Activated naive CD8-positive, alpha-beta T cell treated with anti-CD3 and anti-CD28 coated beads, Interleukin-2, amount 10 ng/mL, durations not matched to agents 7 days and 5 days (primary cell): ENCODE data around the gene APOBEC3C. TPM values are rescaled to one million over a fixed set of nuclear protein-coding genes. Genes with fewer than 3 reads are reported as not detected.

Source experiments
- ATAC-seq: fragments of 150-1000 bp; cut with Tn5 transposase; one replicate; pipeline ENCODE4 v1.10.0; 2021; ENCODE audit warnings: low read depth, moderate library complexity
- POLR2A ChIA-PET: fragments of 350-600 bp; sonication (Branson Sonifier 250); formaldehyde crosslinking; loops from one replicate; lab custom pipeline; 2021; ENCODE audit warnings: antibody characterized with exemption; lab: Charles Lee
- DNase-seq: peaks from one replicate; pipeline ENCODE4 v3.0.0; 2021
- H3K27ac Mint-ChIP-seq: one replicate; pipeline ENCODE4 v1.8.0; 2022; ENCODE audit warnings: mild to moderate bottlenecking, mixed read lengths
- H3K27me3 Mint-ChIP-seq: one replicate; pipeline ENCODE4 v1.8.0; 2022; ENCODE audit warnings: mild to moderate bottlenecking, moderate library complexity, mixed read lengths
- H3K36me3 Mint-ChIP-seq: one replicate; pipeline ENCODE4 v1.8.0; 2021; ENCODE audit warnings: mild to moderate bottlenecking, mixed read lengths
- H3K4me1 Mint-ChIP-seq: one replicate; pipeline ENCODE4 v1.8.0; 2021; ENCODE audit warnings: mixed read lengths
- H3K4me3 Mint-ChIP-seq: one replicate; pipeline ENCODE4 v1.8.0; 2022; ENCODE audit warnings: mild to moderate bottlenecking, moderate library complexity, mixed read lengths
- H3K9me3 Mint-ChIP-seq: one replicate; pipeline ENCODE4 v1.8.0; 2021; ENCODE audit warnings: mixed read lengths
- total RNA-seq, 2 experiments: library from RNA; stranded (reverse); gene quantifications; one replicate each; pipeline ENCODE4 v1.2.3, GENCODE V29; 2021

Gene APOBEC3C
- 100 to 1,000 TPM; 120 to 124 TPM for total RNA-seq

DNA sequence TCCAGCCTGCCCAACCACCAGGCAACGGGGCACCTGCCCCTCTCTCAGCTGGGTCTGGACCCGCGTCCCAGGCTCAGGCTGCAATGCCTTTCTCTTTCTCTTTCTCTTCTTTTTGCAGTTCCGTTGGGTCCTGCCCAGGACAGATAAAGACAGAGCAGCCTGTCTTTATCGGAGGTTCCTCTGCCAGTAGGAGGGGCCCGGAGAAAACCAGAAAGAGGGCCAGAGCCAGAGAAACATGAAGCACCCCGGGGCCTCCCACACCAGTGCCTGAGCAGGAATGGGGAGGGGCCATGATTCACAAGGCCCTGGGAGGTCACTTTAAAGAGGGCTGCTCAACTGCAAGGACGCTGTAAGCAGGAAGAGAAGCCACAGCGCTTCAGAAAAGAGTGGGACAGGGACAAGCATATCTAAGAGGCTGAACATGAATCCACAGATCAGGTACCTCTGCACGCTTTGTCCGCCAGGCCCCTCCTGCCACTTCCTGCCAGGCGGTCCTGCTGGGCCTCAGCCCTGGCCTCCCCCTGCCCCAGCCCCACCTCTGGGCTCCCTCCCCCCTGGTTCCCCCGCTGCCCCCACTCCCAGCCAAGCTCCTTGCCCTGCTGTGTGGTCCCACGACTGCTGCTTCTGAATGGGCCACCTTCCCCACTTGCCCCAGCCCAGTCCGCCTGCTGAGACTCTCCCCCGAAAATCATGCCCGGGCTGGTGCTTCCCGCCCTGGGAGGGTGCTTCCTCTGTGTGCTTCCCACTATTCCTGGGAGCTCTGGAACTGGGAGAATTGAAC lies at the start of gene APOBEC3C:
Gene APOBEC3C (plus strand): TSS at position 316 of the 781 bp plus-strand sequence. CDS start 106 bp downstream, at position 422.
- ATAC-seq: peak; percentile 98
- Mint-ChIP-seq H3K4me1 (peaks cover 28% of the 10 kb centered on the region), H3K9me3 (no peaks in the 10 kb centered on the region), H3K4me3 (peak within 1 kb of the TSS; percentile 98), H3K27me3 (no peaks in the 10 kb centered on the region), H3K27ac (peak within 1 kb of the TSS; percentile 98), H3K36me3 (peaks cover 10% of the 10 kb centered on the region)
- peak; percentile 74 for DNase-seq
- POLR2A ChIA-PET: interaction anchor here (0.7 kb wide), 1 partner anchor 11 kb away, joined by 4 read pairs; no protein-coding TSS in a partner anchor

DNA sequence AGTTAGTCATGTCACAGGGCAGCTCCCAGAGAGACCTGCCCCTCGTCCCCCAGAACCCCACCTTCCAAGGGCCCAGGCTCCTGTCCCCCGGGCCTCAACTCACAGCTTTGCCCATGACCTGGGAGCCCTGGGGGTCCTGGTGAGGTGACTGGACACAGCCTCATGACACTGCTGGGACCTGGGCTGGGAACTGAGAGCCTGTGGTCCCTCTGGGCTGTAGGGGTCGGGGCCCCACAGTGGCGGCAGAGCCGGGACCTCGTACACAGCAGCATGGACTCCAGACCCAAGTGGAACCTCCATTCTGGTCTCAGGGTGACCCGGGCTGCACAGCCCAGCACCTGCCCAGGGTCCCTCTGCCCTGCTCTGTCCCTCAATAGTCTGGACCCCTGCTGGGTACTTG lies 49.8 kb upstream of the APOBEC3C start:
- POLR2A ChIA-PET: no interaction called here
- no peak overlapping the region for H3K27ac Mint-ChIP-seq
- DNase-seq: no peak
- peaks cover 5% of the 10 kb centered on the region for H3K27me3 Mint-ChIP-seq
- H3K36me3 Mint-ChIP-seq: no peaks in the 10 kb centered on the region
- H3K4me1 Mint-ChIP-seq: peaks cover 13% of the 10 kb centered on the region
- no peaks in the 10 kb centered on the region for H3K9me3 Mint-ChIP-seq
- no peak overlapping the region for H3K4me3 Mint-ChIP-seq
- no peak for ATAC-seq

DNA sequence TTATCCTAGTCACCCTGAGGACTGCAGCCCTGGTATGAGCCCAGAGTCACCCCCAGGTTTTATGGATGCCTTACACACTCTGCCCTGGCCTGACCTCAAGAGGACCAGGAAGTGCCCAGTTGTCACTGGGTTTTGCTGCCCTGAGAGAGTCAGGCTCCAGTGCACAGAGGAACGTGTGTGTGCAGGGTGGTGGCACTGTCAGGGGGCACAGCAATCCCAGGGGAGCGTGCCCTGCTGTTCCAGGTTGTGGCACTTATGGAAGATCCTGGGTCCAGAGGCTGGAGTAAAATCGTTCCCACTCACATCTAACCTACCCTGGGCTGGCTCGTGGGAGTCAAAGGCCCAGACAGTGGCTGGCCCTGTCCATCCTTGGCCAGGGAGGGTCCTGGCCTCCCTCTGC lies 49.1 kb upstream of the APOBEC3C start:
- Mint-ChIP-seq H3K27ac (no peak overlapping the region), H3K36me3 (no peaks in the 10 kb centered on the region), H3K9me3 (no peaks in the 10 kb centered on the region), H3K4me3 (no peak overlapping the region), H3K27me3 (peaks cover 7% of the 10 kb centered on the region), H3K4me1 (peaks cover 9% of the 10 kb centered on the region)
- DNase-seq: no peak
- POLR2A ChIA-PET: no interaction called here
- no peak for ATAC-seq

GRCh38 chr22:38965614-38966379 lies 48.3 kb upstream of the APOBEC3C start:
- Mint-ChIP-seq H3K36me3 (no peaks in the 10 kb centered on the region), H3K4me3 (no peak overlapping the region), H3K27ac (no peak overlapping the region), H3K4me1 (peaks cover 13% of the 10 kb centered on the region), H3K9me3 (no peaks in the 10 kb centered on the region), H3K27me3 (peaks cover 7% of the 10 kb centered on the region)
- DNase-seq: no peak
- no peak for ATAC-seq
- POLR2A ChIA-PET: no interaction called here

DNA sequence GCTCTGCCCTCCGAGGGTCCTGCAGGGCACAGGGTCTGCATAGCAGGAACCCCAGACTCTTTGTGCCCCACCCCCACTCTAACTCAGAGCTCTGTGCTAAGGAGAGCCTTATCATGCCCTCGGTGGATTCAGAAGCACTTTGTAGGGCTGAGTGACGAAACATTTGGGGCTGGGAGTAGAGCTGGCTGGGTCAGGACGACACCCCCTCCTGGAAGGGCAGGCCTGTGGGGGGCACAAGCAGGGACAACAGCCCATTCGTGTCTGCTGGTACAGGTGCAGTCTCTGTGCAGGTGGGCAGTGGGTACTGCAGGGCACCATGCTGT lies 47.7 kb upstream of the APOBEC3C start:
- ATAC-seq (no peak), DNase-seq (no peak)
- POLR2A ChIA-PET: no interaction called here
- Mint-ChIP-seq H3K36me3 (no peaks in the 10 kb centered on the region), H3K4me1 (peaks cover 13% of the 10 kb centered on the region), H3K9me3 (no peaks in the 10 kb centered on the region), H3K4me3 (no peak overlapping the region), H3K27me3 (peaks cover 7% of the 10 kb centered on the region), H3K27ac (no peak overlapping the region)

DNA sequence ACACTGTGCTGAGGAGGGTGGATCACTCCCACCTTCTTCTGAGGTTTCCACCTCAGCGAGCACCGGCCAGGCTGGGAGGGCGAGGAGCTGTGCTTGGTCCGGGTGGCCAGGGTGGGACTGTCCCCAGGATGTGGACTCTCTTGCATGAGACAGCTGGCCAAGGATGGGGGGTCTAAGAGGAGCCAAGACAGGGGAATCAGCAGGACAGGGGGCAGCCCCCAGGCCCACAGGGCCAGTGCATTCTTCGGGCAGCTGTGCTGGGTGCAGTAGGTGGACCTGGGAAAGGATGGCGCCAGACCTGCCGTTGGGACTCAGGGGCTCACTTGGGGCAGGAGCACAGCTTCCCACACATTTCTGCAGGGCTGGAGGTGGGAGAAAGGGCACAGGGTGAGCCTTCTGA lies 47.1 kb upstream of the APOBEC3C start:
- DNase-seq (no peak), ATAC-seq (no peak)
- H3K4me1 Mint-ChIP-seq: peaks cover 13% of the 10 kb centered on the region
- POLR2A ChIA-PET: no interaction called here
- H3K27me3 Mint-ChIP-seq: peaks cover 7% of the 10 kb centered on the region
- H3K36me3 Mint-ChIP-seq: no peaks in the 10 kb centered on the region
- H3K27ac Mint-ChIP-seq: no peak overlapping the region
- no peaks in the 10 kb centered on the region for H3K9me3 Mint-ChIP-seq
- no peak overlapping the region for H3K4me3 Mint-ChIP-seq

DNA sequence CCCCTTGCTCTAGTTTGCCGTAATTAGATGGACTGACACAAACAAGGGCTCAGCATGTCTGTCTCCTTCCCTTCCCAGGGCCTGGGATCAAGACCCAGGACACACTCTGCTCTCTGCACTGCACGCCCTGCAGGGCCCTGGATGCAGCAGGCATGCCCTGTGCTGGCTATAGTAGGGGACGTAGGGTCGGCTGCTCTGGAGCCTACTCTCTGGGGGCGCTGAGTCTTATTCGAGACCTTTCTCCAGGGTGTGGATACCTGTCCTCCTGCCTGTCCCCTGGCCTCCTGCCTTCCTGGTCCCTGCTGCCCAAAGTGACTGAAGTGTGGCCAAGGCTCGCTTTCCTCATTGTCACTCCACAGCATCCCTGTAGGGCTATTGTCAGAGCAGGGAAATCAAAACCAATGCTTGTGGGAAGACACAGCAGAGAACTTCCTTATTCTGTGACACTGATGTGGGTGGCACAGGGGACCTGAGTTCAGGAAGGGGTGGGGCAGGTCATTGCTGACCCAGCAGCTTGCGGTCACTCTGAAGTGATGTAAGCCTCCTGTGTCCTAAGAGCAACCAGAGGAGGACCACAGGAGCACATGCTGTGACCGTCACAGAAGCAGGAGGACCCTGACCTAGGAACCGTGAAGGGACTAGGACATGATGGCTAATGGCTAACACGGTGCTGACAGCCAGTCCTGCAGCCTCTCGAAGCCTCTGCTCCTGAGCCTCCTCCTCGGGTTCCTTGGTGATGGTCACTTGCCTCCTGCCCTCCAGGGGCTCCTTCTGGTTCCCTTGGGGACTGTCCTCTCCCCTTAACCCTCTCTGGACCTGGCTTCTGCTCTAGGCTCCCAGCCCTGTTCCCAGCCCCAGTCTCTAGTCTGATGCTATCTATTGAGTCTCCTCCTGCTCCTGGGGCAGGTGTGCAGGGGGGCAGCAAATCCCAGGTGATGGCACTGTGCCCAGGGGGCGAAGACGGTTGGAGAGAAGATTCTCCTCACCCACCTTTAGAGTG lies 46.3 kb upstream of the APOBEC3C start:
- no peak for DNase-seq
- peak; percentile 19 for ATAC-seq
- Mint-ChIP-seq H3K27me3 (peaks cover 5% of the 10 kb centered on the region), H3K4me1 (peaks cover 13% of the 10 kb centered on the region), H3K9me3 (no peaks in the 10 kb centered on the region), H3K4me3 (no peak overlapping the region), H3K27ac (no peak overlapping the region), H3K36me3 (no peaks in the 10 kb centered on the region)
- POLR2A ChIA-PET: no interaction called here

GRCh38 chr22:38968801-38969200 lies 45.3 kb upstream of the APOBEC3C start:
- Mint-ChIP-seq H3K36me3 (no peaks in the 10 kb centered on the region), H3K27me3 (peaks cover 5% of the 10 kb centered on the region), H3K4me3 (no peak overlapping the region), H3K4me1 (peaks cover 13% of the 10 kb centered on the region), H3K27ac (no peak overlapping the region), H3K9me3 (no peaks in the 10 kb centered on the region)
- POLR2A ChIA-PET: no interaction called here
- no peak for DNase-seq
- ATAC-seq: no peak

DNA sequence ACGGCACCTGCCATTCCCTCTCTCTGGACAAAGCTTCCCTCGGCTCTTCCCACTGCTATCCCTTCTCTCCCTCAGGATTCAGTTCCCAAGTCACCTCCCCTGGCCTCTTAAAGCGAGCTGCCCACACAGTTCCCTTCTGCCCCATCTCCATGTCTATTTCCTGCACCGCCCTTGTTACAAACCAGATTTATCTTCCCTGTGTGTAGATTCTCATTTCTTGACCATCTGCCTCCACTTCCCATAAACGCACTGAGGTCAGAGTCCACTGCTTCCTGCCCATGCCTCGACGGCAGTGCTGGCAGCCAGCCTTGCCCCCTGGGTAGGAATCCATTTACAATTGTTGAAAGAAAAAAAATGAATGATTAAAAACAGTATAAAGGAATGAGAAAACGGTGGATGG lies 43.5 kb upstream of the APOBEC3C start:
- POLR2A ChIA-PET: interaction anchor here (1.0 kb wide), 1 partner anchor 11 kb away, joined by 3 read pairs; no protein-coding TSS in a partner anchor
- ATAC-seq (no peak), DNase-seq (no peak)
- H3K27me3 Mint-ChIP-seq: peaks cover 5% of the 10 kb centered on the region
- no peak overlapping the region for H3K4me3 Mint-ChIP-seq
- peak overlapping the region; percentile 35 for H3K27ac Mint-ChIP-seq
- no peaks in the 10 kb centered on the region for H3K9me3 Mint-ChIP-seq
- H3K36me3 Mint-ChIP-seq: no peaks in the 10 kb centered on the region
- peaks cover 13% of the 10 kb centered on the region for H3K4me1 Mint-ChIP-seq

GRCh38 chr22:38971202-38971601 lies 42.9 kb upstream of the APOBEC3C start:
- peaks cover 5% of the 10 kb centered on the region for H3K27me3 Mint-ChIP-seq
- no peak for ATAC-seq
- no peak overlapping the region for H3K27ac Mint-ChIP-seq
- no peaks in the 10 kb centered on the region for H3K9me3 Mint-ChIP-seq
- no peak for DNase-seq
- peaks cover 13% of the 10 kb centered on the region for H3K4me1 Mint-ChIP-seq
- POLR2A ChIA-PET: interaction anchor here (1.0 kb wide), 1 partner anchor 10 kb away, joined by 3 read pairs; no protein-coding TSS in a partner anchor
- H3K4me3 Mint-ChIP-seq: no peak overlapping the region
- H3K36me3 Mint-ChIP-seq: no peaks in the 10 kb centered on the region

DNA sequence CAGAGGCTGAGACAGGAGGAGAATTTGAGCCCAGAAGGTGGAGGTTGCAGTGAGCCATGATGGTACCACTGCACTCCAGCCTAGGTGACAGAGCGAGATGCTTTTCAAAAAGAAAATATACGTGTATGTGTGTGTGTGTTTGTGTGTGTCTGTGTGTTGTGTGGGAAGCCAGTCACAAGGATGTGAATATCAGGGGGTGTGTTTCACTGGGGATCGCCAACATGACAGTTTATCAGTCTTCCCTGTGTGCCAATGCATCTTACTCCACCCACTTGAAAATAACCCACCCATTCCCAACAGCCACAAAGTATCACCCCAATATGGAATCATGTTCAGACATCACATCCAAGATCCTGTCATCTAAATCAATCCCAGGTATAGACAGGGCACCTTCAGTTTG lies 42.3 kb upstream of the APOBEC3C start:
- no peak overlapping the region for H3K27ac Mint-ChIP-seq
- DNase-seq: no peak
- no peaks in the 10 kb centered on the region for H3K9me3 Mint-ChIP-seq
- no peaks in the 10 kb centered on the region for H3K36me3 Mint-ChIP-seq
- H3K27me3 Mint-ChIP-seq: peaks cover 5% of the 10 kb centered on the region
- POLR2A ChIA-PET: no interaction called here
- peaks cover 13% of the 10 kb centered on the region for H3K4me1 Mint-ChIP-seq
- no peak overlapping the region for H3K4me3 Mint-ChIP-seq
- no peak for ATAC-seq

GRCh38 chr22:38972558-38972957 lies 41.5 kb upstream of the APOBEC3C start:
- POLR2A ChIA-PET: interaction anchor here (0.7 kb wide), 1 partner anchor 16 kb away, joined by 4 read pairs; no protein-coding TSS in a partner anchor
- H3K4me1 Mint-ChIP-seq: peaks cover 10% of the 10 kb centered on the region
- peaks cover 9% of the 10 kb centered on the region for H3K27me3 Mint-ChIP-seq
- peaks cover 2% of the 10 kb centered on the region for H3K36me3 Mint-ChIP-seq
- peaks cover 3% of the 10 kb centered on the region for H3K9me3 Mint-ChIP-seq
- no peak overlapping the region for H3K4me3 Mint-ChIP-seq
- DNase-seq (no peak), ATAC-seq (no peak)
- H3K27ac Mint-ChIP-seq: no peak overlapping the region
